MM.1S (cell line): ENCODE results near the gene C12orf56.

Experiments
- DNase-seq: peaks from one replicate; pipeline ENCODE4 v3.0.0-alpha.2; 2015
- H2AFZ ChIP-seq: fragments of 300-600 bp; sonication (generic); 2 replicates; pipeline ENCODE4 v1.6.0; 2016; ENCODE audit warnings: antibody characterized with exemption, low read length
- H3F3A ChIP-seq: fragments of 300-600 bp; sonication (generic); 2 replicates; pipeline ENCODE4 v1.6.1; 2016; ENCODE audit warnings: mild to moderate bottlenecking, antibody characterized with exemption, low read length, moderate library complexity, mixed read lengths; ENCODE audit not compliant: insufficient read depth
- H3K27ac ChIP-seq: fragments of 300-600 bp; sonication (generic); 2 replicates; pipeline ENCODE4 v1.5.1; 2016; ENCODE audit warnings: mild to moderate bottlenecking, low read length
- H3K27me3 ChIP-seq: fragments of 300-600 bp; sonication (generic); replicated peaks from 2 replicates; pipeline ENCODE4 v1.6.0; 2016; ENCODE audit warnings: low read length; ENCODE audit not compliant: insufficient read depth
- H3K36me3 ChIP-seq: fragments of 300-600 bp; sonication (generic); replicated peaks from 2 replicates; pipeline ENCODE4 v1.6.1; 2016; ENCODE audit warnings: mild to moderate bottlenecking, low read length, mixed read lengths; ENCODE audit not compliant: insufficient read depth
- H3K4me1 ChIP-seq: fragments of 300-600 bp; sonication (generic); 2 replicates; pipeline ENCODE4 v1.6.1; 2016; ENCODE audit warnings: low read length, mixed read lengths
- H3K4me2 ChIP-seq: fragments of 300-600 bp; sonication (generic); 2 replicates; pipeline ENCODE4 v1.6.0; 2016; ENCODE audit warnings: low read depth, low read length
- H3K4me3 ChIP-seq: fragments of 300-600 bp; sonication (generic); 2 replicates; pipeline ENCODE4 v1.5.1; 2016; ENCODE audit warnings: low read length, mixed read lengths
- H3K79me2 ChIP-seq: fragments of 300-600 bp; sonication (generic); 2 replicates; pipeline ENCODE4 v1.6.1; 2016; ENCODE audit warnings: mixed run types, low read length, mixed read lengths
- H3K9ac ChIP-seq: fragments of 300-600 bp; sonication (generic); 2 replicates; pipeline ENCODE4 v1.6.1; 2016; ENCODE audit warnings: low read length, mixed read lengths
- H3K9me2 ChIP-seq: fragments of 300-600 bp; sonication (generic); replicated peaks from 2 replicates; pipeline ENCODE4 v1.6.1; 2016; ENCODE audit warnings: mild to moderate bottlenecking, low read length, mixed read lengths; ENCODE audit not compliant: insufficient read depth
- H3K9me3 ChIP-seq: fragments of 300-600 bp; sonication (generic); replicated peaks from 2 replicates; pipeline ENCODE4 v1.6.1; 2016; ENCODE audit warnings: mild to moderate bottlenecking, low read length, mixed read lengths; ENCODE audit not compliant: insufficient read depth
- H4K20me1 ChIP-seq: fragments of 300-600 bp; sonication (generic); 2 replicates; pipeline ENCODE4 v1.6.1; 2016; ENCODE audit warnings: mild to moderate bottlenecking, low read length, moderate library complexity, mixed read lengths; ENCODE audit not compliant: insufficient read depth
- EZH2 ChIP-seq: fragments of 300-600 bp; sonication (generic); optimal IDR thresholded peaks from 2 replicates; pipeline ENCODE3; 2017; ENCODE audit warnings: low read depth, mild to moderate bottlenecking, antibody characterized with exemption, low read length, mixed read lengths
- EZH2phosphoT487 ChIP-seq: fragments of 300-600 bp; sonication (generic); IDR thresholded peaks from 2 replicates; pipeline ENCODE4 v1.6.1; 2018; ENCODE audit warnings: antibody characterized with exemption, low read length
- TF ChIP-seq, protein P1 (sequence below): fragments of 300-600 bp; sonication (generic); IDR thresholded peaks from 2 replicates; pipeline ENCODE4 v1.5.1; 2016; ENCODE audit warnings: antibody characterized with exemption, low read length, mixed read lengths

The C12orf56 gene

DNA sequence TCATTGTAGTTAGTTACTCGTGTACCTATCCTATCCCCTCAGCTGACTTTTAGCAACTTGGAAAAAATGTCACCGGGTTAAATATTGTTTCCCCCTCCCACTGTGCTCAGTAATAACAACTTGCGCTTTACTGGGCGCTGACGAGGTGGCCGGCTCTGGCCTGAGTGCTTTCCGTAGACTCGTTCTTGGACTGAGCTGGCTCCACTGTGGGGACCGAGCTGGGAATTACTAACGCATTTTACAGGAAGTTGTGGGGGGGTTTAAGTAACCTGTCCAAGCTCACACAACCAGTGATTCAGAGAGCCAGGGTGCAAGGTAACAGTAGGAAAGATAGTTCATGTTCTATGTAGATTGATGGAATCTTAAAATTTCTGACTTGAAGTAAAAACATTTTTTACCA is 86.0 kb downstream of the C12orf56 start:
- no peak overlapping the region for H3K9ac ChIP-seq
- no peak overlapping the region for H3K27ac ChIP-seq
- no peaks in the 10 kb centered on the region for H3K9me2 ChIP-seq
- H3K36me3 ChIP-seq = no peaks in the 10 kb centered on the region
- H3K27me3 ChIP-seq = no peaks in the 10 kb centered on the region
- H3K4me1 ChIP-seq = no peaks in the 10 kb centered on the region
- no peaks in the 10 kb centered on the region for H3F3A ChIP-seq
- no peak overlapping the region for H2AFZ ChIP-seq
- no peaks in the 10 kb centered on the region for H3K79me2 ChIP-seq
- no peak overlapping the region for H3K4me3 ChIP-seq
- no peak for DNase-seq
- no peaks in the 10 kb centered on the region for H3K9me3 ChIP-seq
- TF ChIP-seq, protein P1, sequence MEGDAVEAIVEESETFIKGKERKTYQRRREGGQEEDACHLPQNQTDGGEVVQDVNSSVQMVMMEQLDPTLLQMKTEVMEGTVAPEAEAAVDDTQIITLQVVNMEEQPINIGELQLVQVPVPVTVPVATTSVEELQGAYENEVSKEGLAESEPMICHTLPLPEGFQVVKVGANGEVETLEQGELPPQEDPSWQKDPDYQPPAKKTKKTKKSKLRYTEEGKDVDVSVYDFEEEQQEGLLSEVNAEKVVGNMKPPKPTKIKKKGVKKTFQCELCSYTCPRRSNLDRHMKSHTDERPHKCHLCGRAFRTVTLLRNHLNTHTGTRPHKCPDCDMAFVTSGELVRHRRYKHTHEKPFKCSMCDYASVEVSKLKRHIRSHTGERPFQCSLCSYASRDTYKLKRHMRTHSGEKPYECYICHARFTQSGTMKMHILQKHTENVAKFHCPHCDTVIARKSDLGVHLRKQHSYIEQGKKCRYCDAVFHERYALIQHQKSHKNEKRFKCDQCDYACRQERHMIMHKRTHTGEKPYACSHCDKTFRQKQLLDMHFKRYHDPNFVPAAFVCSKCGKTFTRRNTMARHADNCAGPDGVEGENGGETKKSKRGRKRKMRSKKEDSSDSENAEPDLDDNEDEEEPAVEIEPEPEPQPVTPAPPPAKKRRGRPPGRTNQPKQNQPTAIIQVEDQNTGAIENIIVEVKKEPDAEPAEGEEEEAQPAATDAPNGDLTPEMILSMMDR = no peak
- TF ChIP-seq EZH2 (no peak), EZH2phosphoT487 (no peak)
- H4K20me1 ChIP-seq = no peaks in the 10 kb centered on the region
- no peak overlapping the region for H3K4me2 ChIP-seq

DNA sequence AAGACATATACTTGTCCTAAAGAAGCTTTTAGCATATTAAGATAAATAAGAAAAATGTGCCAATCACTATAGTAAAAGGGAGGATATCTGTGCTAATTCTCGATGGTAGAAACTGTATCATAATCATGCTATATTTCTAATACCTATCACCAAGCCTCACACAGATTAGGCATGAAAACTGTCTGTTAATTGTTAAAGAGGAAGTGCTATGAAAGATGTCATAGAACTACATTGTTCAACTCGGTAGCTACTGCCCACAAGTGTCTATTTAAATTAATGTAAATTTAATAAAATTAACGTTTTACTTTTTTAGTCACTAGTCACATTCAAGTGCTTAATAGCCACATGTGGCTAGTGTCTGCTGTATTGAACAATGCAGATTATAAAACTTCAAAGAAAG is 90.9 kb downstream of the C12orf56 start:
- no peak overlapping the region for H2AFZ ChIP-seq
- no peaks in the 10 kb centered on the region for H3F3A ChIP-seq
- H3K9me2 ChIP-seq = no peaks in the 10 kb centered on the region
- no peaks in the 10 kb centered on the region for H3K36me3 ChIP-seq
- H3K4me3 ChIP-seq = no peak overlapping the region
- TF ChIP-seq, protein P1 = no peak
- TF ChIP-seq EZH2phosphoT487 = no peak
- TF ChIP-seq EZH2 = no peak
- H3K79me2 ChIP-seq = no peaks in the 10 kb centered on the region
- no peaks in the 10 kb centered on the region for H3K4me1 ChIP-seq
- no peaks in the 10 kb centered on the region for H4K20me1 ChIP-seq
- no peak overlapping the region for H3K4me2 ChIP-seq
- H3K9ac ChIP-seq = no peak overlapping the region
- no peak overlapping the region for H3K27ac ChIP-seq
- H3K27me3 ChIP-seq = no peaks in the 10 kb centered on the region
- H3K9me3 ChIP-seq = no peaks in the 10 kb centered on the region
- no peak for DNase-seq

DNA sequence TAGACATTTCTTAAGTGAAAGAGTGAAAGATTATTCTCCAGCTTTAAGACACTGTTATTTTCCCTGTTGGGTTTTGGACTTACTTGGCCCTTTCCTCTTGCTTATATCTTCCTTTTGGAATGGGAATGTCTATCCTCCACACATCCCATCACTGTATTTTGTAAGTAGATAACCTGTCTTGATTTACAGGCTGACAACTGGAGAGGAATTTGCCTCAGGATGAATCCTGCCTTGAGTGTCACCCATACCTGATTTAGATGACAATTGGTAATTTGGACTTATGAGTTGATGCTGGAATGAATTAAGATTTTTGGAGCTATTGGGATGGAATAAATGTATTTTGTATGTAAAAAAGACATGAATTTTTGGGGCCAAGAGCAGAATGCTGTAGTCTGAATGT is 94.3 kb downstream of the C12orf56 start:
- H3K4me3 ChIP-seq = no peak overlapping the region
- H3K9me2 ChIP-seq = no peaks in the 10 kb centered on the region
- H3K4me2 ChIP-seq = no peak overlapping the region
- H3K27me3 ChIP-seq = no peaks in the 10 kb centered on the region
- no peaks in the 10 kb centered on the region for H3K9me3 ChIP-seq
- H3K4me1 ChIP-seq = no peaks in the 10 kb centered on the region
- no peak overlapping the region for H3K9ac ChIP-seq
- no peaks in the 10 kb centered on the region for H4K20me1 ChIP-seq
- H3K36me3 ChIP-seq = no peaks in the 10 kb centered on the region
- no peaks in the 10 kb centered on the region for H3K79me2 ChIP-seq
- no peaks in the 10 kb centered on the region for H3F3A ChIP-seq
- no peak overlapping the region for H2AFZ ChIP-seq
- DNase-seq = no peak
- TF ChIP-seq, protein P1 = no peak
- no peak overlapping the region for H3K27ac ChIP-seq
